GM19455 (cell line): ENCODE measurements around the gene CDC42BPA.
A peak's percentile ranks its signal among the peaks of the same experiment; 100 is the strongest.

Source experiments
- ATAC-seq: cut with Tn5 transposase; IDR thresholded peaks from one replicate; pipeline ENCODE4 v1.9.1; 2021; ENCODE audit not compliant: unreplicated experiment

Gene CDC42BPA

DNA sequence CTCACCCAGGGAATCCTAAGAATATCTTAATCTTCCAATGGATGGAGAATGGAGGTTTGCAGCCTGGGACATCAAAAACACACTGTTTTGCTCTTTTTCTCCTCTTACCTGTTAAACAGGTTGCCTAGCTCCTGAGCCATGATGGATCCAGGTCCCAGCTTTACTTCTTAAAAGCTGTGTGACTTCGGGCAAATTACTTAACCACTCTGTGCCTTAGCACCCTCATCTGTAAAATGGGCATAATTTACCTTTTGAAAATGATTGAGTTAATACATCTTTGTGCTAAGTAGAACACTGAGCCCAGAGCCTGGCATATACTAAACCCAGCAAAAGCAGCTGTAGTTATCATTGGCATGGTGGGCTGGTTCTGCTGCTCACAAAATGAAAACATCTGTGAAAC, 368.0 kb downstream of the CDC42BPA start:
- ATAC-seq = no peak

- no peak for ATAC-seq
These were observed 368.9 kb downstream of the CDC42BPA start for GRCh38 chr1:226949401-226949800.

GRCh38 chr1:226948996-226949395, 369.3 kb downstream of the CDC42BPA start:
- no peak for ATAC-seq

DNA sequence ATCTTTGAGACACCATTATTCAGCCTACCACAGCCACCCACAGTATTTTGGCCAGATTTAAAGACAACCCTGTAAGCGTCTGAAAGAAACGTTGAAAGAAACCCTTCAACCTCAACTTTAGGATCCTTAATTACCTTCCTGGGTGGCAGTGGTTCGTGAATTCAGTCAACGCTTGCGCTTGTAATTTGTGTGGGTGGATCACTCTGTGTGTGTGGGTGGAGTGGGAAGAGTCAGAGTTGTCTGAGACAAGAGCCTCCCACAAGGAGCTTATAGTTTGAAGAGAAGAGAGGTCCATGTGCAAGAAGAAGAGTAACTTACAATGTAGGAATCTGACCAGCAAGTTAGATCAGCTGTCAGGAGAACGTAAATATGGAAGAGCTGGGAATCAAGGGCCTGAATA, 369.8 kb downstream of the CDC42BPA start:
- ATAC-seq = no peak

DNA sequence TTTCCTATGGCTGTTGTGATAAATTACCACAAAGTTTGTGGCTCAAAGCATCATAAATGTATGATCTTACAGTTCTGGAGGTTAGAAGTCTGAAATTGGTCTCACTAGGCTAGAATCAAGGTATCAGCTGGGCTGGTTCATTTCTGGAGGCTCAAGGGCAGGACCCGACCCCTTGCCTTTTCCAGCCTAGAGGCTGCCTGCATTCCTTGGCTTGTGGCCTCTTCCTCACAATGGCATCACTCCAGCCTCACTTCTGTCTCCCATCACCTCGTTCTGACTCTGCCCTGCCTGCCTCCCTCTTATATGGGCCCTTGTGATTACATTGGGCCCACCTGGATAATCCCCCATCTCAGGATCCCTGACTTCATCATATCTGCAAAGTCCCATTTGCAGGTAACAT, 370.2 kb downstream of the CDC42BPA start:
- ATAC-seq = no peak

GRCh38 chr1:226946841-226947240, 371.5 kb downstream of the CDC42BPA start:
- ATAC-seq = no peak

- ATAC-seq = no peak
These were observed 372.0 kb downstream of the CDC42BPA start for GRCh38 chr1:226946285-226946684.

DNA sequence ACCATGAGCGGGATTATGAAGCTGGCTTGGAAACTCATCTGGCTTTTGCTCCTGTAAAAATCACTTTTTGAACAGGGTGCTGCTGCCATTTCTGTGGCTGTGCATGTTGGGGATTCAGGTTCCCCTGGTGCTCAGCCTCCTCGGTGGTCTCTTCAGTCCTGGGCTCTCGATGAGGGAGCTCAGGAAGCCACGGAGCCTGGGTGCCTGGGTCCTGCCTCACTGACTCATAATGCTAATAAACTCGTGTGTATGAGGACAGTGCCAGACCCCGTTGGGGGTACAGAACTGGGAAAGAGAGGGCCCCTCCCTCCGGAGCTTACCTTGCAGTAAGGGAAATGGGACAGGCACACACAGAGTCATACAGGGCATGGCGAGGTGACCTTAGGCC, 372.4 kb downstream of the CDC42BPA start:
- no peak for ATAC-seq

- no peak for ATAC-seq
These were observed 373.0 kb downstream of the CDC42BPA start for GRCh38 chr1:226945106-226945857.

DNA sequence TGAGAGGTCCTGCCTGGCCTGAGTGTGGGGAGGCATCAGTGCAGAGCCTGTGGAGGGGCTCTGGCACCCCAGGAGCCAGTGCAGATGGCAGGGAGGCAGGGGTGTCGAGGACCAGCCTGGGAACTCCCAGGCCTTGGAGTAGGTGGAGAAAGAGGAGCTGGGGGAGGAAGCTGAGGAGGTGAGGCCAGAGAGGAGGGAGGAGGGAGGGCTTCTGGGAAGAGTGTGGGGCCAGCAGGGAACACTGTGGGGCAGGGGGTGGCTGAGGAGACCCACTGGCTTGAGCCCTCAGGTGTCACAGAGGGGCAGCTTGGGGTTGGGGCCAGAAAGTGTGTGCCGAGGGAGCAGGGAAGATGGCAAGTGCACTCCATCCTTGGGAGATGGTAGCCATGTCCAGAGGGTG, 374.4 kb downstream of the CDC42BPA start:
- ATAC-seq = no peak

- no peak for ATAC-seq
These were observed 375.1 kb downstream of the CDC42BPA start for GRCh38 chr1:226943156-226943555.

DNA sequence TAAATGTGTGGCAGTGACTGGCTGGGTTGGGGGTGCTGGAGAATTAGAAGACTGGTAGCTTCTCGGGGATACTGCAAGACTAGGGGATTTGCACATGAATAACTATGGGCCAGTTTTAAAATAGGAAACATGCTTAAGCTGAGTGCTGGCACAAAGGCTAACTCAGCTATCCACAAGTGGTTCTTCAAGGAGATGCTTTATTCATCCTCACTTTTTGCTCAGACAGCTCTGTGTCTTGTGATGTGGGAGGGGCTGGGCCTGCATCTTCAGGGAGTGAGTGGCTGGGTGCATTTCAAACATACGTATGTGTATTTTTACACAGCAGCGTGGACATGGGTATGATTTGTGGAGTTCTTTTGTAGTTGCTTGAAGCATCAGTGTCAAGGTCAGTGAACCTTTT, 375.9 kb downstream of the CDC42BPA start:
- no peak for ATAC-seq

DNA sequence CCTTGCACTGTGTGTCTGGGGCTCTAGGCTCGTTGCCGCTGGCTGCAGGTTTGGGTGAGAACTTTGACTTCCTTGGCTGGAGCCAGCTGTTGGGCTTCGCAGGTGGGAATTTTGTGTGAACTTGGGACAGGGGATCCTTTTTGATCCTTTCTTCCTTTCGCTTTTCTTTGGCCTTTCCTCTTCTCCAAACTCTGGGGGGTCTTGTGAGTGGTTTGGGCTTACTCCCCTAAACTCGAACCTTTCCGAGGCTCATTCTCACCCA, 377.6 kb downstream of the CDC42BPA start:
- no peak for ATAC-seq

DNA sequence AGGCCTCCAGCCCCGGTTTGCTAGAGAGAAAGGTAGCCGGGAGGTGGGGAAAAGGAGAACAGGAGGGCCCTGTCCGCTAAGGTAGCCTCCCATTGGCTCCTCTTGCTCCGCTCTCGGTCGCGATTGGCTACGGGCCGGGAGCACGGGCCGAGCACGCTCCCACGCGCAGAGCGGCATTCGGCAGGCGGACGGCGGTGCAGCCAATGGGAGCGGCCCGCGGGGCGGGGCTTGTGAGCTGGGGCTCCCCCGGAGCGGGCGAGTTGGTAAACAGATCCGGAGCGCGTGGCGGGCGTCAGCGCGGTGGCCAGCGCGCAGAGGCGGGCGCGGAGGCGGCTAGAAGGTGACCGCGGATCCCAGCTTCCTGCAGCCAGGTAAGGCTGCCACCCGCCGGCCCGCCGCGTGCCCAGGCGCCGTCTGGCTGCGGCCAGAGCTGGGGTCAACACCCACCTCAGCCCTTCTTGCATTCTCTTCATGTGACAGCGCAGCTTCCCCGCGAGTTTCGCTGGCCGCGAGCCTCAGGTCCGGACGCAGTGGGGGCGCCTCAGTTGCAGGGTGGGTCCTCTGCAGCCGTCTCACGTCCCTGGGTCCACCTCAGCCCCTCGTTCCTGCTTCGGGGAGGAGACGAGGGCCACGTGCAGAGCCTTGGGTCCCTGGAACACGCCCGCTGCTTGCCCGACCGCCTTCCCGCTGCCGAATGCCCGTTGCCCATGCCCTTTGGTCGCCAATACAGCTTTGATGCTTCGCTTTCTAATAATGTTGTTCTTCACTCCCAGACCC, 378.1 kb downstream of the CDC42BPA start, which contains the start of gene COQ8A:
Gene COQ8A (plus strand): TSS at position 266 of the 777 bp plus-strand sequence. CDS start 21,092 bp downstream, outside the sequence.
- ATAC-seq = peak; percentile 96
